Sigmoid colon (tissue), 4 donors: ENCODE data around the gene NOVA2.

Experiments used
- EP300 ChIP-seq, 4 donors: sonication (generic); formaldehyde crosslinking; IDR thresholded peaks; one replicate each; pipeline ENCODE4 v1.6.1; 2017; ENCODE audit warnings: antibody characterized with exemption in 4 of 4
- POLR2A ChIP-seq, 2 donors: fragments of 450-650 bp; IDR thresholded peaks; one replicate each; pipeline ENCODE4 v1.6.1; 2016; ENCODE audit warnings: antibody characterized with exemption in 2 of 2, mild to moderate bottlenecking in 2 of 2, moderate library complexity in 2 of 2
- POLR2AphosphoS5 ChIP-seq, 4 donors: sonication (generic); formaldehyde crosslinking; IDR thresholded peaks; one replicate each; pipeline ENCODE4 v1.6.1; 2017; ENCODE audit warnings: antibody characterized with exemption in 4 of 4
- TF ChIP-seq, protein P1 (sequence below), 4 experiments: fragments of 450-650 bp in 3 of 4; fragments of 200-600 bp in 1 of 4; IDR thresholded peaks; one replicate each; pipeline ENCODE4 v1.5.1; 2016 to 2019; ENCODE audit warnings: antibody characterized with exemption in 4 of 4, mild to moderate bottlenecking in 3 of 4, moderate library complexity in 2 of 4

DNA sequence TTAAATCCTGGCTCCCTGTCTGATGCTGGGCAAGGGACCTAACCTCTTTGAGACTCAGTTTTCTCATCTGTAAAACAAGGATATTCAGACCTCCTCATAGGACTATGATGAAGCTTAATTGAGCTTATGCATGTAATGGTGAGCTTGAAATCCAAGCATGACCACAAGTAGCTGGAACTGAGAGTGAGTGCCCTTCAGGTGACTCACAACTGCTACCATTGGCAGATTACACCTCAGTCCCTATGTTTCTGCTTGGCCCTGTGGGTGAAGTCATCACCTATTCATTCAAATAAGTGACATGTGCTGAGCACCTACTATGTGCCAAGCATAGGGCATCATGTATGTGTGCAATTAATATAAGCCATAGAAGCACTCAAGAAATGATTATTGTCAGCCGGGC is 25.7 kb downstream of the NOVA2 start:
- TF ChIP-seq, protein P1, sequence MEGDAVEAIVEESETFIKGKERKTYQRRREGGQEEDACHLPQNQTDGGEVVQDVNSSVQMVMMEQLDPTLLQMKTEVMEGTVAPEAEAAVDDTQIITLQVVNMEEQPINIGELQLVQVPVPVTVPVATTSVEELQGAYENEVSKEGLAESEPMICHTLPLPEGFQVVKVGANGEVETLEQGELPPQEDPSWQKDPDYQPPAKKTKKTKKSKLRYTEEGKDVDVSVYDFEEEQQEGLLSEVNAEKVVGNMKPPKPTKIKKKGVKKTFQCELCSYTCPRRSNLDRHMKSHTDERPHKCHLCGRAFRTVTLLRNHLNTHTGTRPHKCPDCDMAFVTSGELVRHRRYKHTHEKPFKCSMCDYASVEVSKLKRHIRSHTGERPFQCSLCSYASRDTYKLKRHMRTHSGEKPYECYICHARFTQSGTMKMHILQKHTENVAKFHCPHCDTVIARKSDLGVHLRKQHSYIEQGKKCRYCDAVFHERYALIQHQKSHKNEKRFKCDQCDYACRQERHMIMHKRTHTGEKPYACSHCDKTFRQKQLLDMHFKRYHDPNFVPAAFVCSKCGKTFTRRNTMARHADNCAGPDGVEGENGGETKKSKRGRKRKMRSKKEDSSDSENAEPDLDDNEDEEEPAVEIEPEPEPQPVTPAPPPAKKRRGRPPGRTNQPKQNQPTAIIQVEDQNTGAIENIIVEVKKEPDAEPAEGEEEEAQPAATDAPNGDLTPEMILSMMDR (IDR thresholded peaks at IDR 0.05): no peak
- TF ChIP-seq POLR2A (IDR thresholded peaks at IDR 0.05) (no peak), EP300 (IDR thresholded peaks at IDR 0.05) (no peak), POLR2AphosphoS5 (IDR thresholded peaks at IDR 0.05) (no peak)
